HG03066 (cell line): ENCODE results near the gene CRIM1.
"Not testable (repeated sequence)": the region's sequence is repeated elsewhere in the genome, so short reads cannot be mapped to it uniquely, and the experiment has no call there.

ENCODE experiments used
- ATAC-seq: cut with Tn5 transposase; IDR thresholded peaks from one replicate; pipeline ENCODE4 v1.9.1; 2021; ENCODE audit warnings: low read depth; ENCODE audit not compliant: unreplicated experiment

The CRIM1 gene

GRCh38 chr2:36351736-36352349 lies 3.7 kb upstream of the CRIM1 start:
- no peak for ATAC-seq

GRCh38 chr2:36352701-36353100 lies 2.9 kb upstream of the CRIM1 start:
- ATAC-seq = no peak

- no peak for ATAC-seq
These were observed 797 bp upstream of the CRIM1 start for GRCh38 chr2:36354811-36355150.

- ATAC-seq = peak; percentile 9
These were observed 316 bp downstream of the CRIM1 start for GRCh38 chr2:36355890-36356297.

- ATAC-seq = peak; percentile 9
These were observed 866 bp downstream of the CRIM1 start for GRCh38 chr2:36356298-36356989.

GRCh38 chr2:36356990-36357846 lies 1.6 kb downstream of the CRIM1 start:
- ATAC-seq = peak; percentile 32

GRCh38 chr2:36357847-36358659 lies 2.5 kb downstream of the CRIM1 start:
- ATAC-seq = peak; percentile 30

- ATAC-seq = no peak
These were observed 3.5 kb downstream of the CRIM1 start for GRCh38 chr2:36359067-36359466.

GRCh38 chr2:36360063-36360462 lies 4.5 kb downstream of the CRIM1 start:
- ATAC-seq = no peak

GRCh38 chr2:36360834-36361233 lies 5.3 kb downstream of the CRIM1 start:
- ATAC-seq = no peak

- no peak for ATAC-seq
These were observed 5.8 kb downstream of the CRIM1 start for GRCh38 chr2:36361396-36361795.

- ATAC-seq = no peak
These were observed 6.7 kb downstream of the CRIM1 start for GRCh38 chr2:36362291-36362690.

GRCh38 chr2:36363085-36363484 lies 7.5 kb downstream of the CRIM1 start:
- ATAC-seq = not testable (repeated sequence)

- no peak for ATAC-seq
These were observed 11.0 kb downstream of the CRIM1 start for GRCh38 chr2:36366491-36367120.

GRCh38 chr2:36367486-36367885 lies 11.9 kb downstream of the CRIM1 start:
- no peak for ATAC-seq

- no peak for ATAC-seq
These were observed 12.3 kb downstream of the CRIM1 start for GRCh38 chr2:36367895-36368353.

- no peak for ATAC-seq
These were observed 12.9 kb downstream of the CRIM1 start for GRCh38 chr2:36368438-36368837.

GRCh38 chr2:36369163-36369562 lies 13.6 kb downstream of the CRIM1 start:
- no peak for ATAC-seq

- no peak for ATAC-seq
These were observed 14.1 kb downstream of the CRIM1 start for GRCh38 chr2:36369716-36370115.

GRCh38 chr2:36370281-36370680 lies 14.7 kb downstream of the CRIM1 start:
- no peak for ATAC-seq
